ENCODE data around the gene RALGPS1.

DNA sequence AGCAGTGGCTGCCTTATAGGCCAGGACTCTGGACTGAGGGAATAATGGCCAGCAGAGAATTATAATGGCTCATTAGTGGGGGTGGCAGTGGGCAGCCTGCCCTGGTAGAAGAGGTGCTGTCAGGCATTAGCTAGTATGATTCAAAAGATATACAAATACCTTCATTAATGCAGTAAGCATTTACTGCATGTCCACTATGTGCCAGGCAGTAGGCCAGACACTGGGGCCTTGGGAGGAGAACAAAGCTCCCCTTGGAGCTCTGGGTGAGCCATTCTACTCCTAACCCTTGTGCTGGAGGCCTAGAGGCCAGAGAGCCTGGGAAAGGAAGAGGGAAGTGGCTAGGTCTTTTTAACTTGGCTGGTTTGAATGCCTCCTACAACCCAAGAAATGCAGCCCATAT lies 348.0 kb downstream of the RALGPS1 start:
- TF ChIP-seq CREB1 (CRISPR knock-in tag; IDR thresholded peaks at IDR 0.05) (no peak), IRF2 (CRISPR knock-in tag; IDR thresholded peaks at IDR 0.05; ENCODE audit: borderline replicate concordance, low read depth) (no peak), ZNF263 (CRISPR knock-in tag; IDR thresholded peaks at IDR 0.05; ENCODE audit: low read depth) (no peak), EMX1 (CRISPR knock-in tag; IDR thresholded peaks at IDR 0.05) (no peak), SMAD4 (CRISPR knock-in tag; IDR thresholded peaks at IDR 0.05) (no peak), NR3C1 (CRISPR knock-in tag; conservative IDR thresholded peaks at IDR 0.05; ENCODE audit: low read depth) (no peak), ZNF317 (CRISPR knock-in tag; IDR thresholded peaks at IDR 0.05; ENCODE audit: borderline replicate concordance, low read depth) (no peak)
- TF ChIP-seq, protein P1, sequence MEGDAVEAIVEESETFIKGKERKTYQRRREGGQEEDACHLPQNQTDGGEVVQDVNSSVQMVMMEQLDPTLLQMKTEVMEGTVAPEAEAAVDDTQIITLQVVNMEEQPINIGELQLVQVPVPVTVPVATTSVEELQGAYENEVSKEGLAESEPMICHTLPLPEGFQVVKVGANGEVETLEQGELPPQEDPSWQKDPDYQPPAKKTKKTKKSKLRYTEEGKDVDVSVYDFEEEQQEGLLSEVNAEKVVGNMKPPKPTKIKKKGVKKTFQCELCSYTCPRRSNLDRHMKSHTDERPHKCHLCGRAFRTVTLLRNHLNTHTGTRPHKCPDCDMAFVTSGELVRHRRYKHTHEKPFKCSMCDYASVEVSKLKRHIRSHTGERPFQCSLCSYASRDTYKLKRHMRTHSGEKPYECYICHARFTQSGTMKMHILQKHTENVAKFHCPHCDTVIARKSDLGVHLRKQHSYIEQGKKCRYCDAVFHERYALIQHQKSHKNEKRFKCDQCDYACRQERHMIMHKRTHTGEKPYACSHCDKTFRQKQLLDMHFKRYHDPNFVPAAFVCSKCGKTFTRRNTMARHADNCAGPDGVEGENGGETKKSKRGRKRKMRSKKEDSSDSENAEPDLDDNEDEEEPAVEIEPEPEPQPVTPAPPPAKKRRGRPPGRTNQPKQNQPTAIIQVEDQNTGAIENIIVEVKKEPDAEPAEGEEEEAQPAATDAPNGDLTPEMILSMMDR (IDR thresholded peaks at IDR 0.05) = no peak
- TF ChIP-seq, protein P2, sequence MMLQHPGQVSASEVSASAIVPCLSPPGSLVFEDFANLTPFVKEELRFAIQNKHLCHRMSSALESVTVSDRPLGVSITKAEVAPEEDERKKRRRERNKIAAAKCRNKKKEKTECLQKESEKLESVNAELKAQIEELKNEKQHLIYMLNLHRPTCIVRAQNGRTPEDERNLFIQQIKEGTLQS (CRISPR knock-in tag; conservative IDR thresholded peaks at IDR 0.05) = no peak
- TF ChIP-seq, protein P3, sequence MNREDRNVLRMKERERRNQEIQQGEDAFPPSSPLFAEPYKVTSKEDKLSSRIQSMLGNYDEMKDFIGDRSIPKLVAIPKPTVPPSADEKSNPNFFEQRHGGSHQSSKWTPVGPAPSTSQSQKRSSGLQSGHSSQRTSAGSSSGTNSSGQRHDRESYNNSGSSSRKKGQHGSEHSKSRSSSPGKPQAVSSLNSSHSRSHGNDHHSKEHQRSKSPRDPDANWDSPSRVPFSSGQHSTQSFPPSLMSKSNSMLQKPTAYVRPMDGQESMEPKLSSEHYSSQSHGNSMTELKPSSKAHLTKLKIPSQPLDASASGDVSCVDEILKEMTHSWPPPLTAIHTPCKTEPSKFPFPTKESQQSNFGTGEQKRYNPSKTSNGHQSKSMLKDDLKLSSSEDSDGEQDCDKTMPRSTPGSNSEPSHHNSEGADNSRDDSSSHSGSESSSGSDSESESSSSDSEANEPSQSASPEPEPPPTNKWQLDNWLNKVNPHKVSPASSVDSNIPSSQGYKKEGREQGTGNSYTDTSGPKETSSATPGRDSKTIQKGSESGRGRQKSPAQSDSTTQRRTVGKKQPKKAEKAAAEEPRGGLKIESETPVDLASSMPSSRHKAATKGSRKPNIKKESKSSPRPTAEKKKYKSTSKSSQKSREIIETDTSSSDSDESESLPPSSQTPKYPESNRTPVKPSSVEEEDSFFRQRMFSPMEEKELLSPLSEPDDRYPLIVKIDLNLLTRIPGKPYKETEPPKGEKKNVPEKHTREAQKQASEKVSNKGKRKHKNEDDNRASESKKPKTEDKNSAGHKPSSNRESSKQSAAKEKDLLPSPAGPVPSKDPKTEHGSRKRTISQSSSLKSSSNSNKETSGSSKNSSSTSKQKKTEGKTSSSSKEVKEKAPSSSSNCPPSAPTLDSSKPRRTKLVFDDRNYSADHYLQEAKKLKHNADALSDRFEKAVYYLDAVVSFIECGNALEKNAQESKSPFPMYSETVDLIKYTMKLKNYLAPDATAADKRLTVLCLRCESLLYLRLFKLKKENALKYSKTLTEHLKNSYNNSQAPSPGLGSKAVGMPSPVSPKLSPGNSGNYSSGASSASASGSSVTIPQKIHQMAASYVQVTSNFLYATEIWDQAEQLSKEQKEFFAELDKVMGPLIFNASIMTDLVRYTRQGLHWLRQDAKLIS (CRISPR knock-in tag; IDR thresholded peaks at IDR 0.05; ENCODE audit: borderline replicate concordance) = no peak
- TF ChIP-seq, protein P4, sequence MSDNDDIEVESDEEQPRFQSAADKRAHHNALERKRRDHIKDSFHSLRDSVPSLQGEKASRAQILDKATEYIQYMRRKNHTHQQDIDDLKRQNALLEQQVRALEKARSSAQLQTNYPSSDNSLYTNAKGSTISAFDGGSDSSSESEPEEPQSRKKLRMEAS (CRISPR knock-in tag; IDR thresholded peaks at IDR 0.05) = no peak
- TF ChIP-seq, protein P5, sequence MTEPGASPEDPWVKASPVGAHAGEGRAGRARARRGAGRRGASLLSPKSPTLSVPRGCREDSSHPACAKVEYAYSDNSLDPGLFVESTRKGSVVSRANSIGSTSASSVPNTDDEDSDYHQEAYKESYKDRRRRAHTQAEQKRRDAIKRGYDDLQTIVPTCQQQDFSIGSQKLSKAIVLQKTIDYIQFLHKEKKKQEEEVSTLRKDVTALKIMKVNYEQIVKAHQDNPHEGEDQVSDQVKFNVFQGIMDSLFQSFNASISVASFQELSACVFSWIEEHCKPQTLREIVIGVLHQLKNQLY (CRISPR knock-in tag; IDR thresholded peaks at IDR 0.05) = no peak
